ENCODE results near the gene VSTM5.

Gene VSTM5

GRCh38 chr11:93849751-93850593, 446 bp downstream of the VSTM5 start:
- H3K27ac ChIP-seq: no peak overlapping the region
- TF ChIP-seq, protein P1, sequence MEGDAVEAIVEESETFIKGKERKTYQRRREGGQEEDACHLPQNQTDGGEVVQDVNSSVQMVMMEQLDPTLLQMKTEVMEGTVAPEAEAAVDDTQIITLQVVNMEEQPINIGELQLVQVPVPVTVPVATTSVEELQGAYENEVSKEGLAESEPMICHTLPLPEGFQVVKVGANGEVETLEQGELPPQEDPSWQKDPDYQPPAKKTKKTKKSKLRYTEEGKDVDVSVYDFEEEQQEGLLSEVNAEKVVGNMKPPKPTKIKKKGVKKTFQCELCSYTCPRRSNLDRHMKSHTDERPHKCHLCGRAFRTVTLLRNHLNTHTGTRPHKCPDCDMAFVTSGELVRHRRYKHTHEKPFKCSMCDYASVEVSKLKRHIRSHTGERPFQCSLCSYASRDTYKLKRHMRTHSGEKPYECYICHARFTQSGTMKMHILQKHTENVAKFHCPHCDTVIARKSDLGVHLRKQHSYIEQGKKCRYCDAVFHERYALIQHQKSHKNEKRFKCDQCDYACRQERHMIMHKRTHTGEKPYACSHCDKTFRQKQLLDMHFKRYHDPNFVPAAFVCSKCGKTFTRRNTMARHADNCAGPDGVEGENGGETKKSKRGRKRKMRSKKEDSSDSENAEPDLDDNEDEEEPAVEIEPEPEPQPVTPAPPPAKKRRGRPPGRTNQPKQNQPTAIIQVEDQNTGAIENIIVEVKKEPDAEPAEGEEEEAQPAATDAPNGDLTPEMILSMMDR (IDR thresholded peaks at IDR 0.05): no peak
- no peak for TF ChIP-seq ZFX (IDR thresholded peaks at IDR 0.05; ENCODE audit: borderline replicate concordance)

DNA sequence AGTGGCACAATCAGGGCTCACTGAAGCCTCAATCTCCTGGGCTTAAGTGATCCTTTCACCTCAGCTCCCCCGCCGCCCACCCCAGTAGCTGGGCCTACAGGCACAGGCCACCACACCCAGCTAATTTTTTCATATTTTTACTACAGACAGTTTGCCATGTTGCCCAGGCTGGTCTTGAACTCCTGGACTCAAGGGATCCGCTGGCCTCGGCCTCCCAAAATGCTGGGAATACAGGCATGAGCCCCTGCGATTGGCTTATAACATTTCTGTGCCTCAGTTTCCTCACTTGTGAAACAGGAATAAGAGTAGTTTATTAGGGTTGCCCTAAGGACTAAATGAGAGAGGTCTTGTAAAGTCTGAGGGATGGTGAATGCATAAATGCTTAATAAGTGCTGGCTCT, 1.2 kb downstream of the VSTM5 start:
- H3K27ac ChIP-seq: no peak overlapping the region
- TF ChIP-seq ZFX (IDR thresholded peaks at IDR 0.05; ENCODE audit: borderline replicate concordance): no peak
- TF ChIP-seq, protein P1 (IDR thresholded peaks at IDR 0.05): no peak

- TF ChIP-seq, protein P1 (IDR thresholded peaks at IDR 0.05): no peak
- TF ChIP-seq ZFX (IDR thresholded peaks at IDR 0.05; ENCODE audit: borderline replicate concordance): no peak
- no peak overlapping the region for H3K27ac ChIP-seq
These were observed 4.0 kb downstream of the VSTM5 start for GRCh38 chr11:93846411-93846810.

DNA sequence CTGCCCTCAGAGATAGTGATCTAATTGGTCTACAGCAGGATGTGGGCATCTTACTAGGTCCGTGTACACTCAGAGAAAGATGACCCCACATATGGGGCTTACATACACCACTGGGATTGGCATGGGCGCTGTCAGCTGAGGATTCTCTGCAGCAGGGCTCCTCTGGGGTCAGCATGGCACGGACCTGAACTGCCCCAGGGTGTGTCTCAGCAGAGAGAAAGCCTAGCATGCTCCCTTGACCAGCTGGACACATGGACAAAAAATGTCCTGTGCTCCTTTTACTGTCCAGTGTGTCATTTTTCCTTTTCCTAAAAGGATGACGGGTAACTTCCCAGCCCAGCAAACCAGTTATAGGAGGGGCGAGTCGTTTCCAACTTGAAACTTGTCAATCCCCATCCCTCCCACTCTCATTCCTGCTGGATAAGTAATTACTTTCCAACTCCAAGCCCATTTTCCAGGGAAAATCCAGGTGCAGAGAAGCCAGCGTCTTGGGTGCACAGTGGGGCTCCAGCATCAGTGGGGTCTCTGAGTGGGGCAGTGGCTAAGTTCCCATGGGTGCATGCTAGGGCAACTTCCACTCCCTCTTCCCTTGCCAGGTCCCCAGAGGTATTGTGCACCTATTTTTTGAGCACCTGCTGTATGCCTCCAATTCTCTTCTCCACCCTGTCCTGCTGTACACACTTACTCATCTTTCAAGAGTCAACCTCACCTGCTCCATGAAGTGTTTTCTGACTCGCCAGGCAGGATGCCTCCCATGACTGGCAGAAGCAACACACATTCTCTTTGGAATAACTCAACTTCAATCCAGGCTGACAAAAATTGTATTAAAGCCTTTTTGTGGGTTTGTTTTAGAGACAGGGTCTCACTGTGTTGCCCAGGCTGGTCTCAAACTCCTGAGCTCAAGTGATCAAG, 5.0 kb downstream of the VSTM5 start:
- H3K27ac ChIP-seq: no peak overlapping the region
- no peak for TF ChIP-seq ZFX (IDR thresholded peaks at IDR 0.05; ENCODE audit: borderline replicate concordance)
- TF ChIP-seq, protein P1 (IDR thresholded peaks at IDR 0.05): no peak

GRCh38 chr11:93844568-93844967, 5.8 kb downstream of the VSTM5 start:
- TF ChIP-seq, protein P1 (IDR thresholded peaks at IDR 0.05): no peak
- no peak for TF ChIP-seq ZFX (IDR thresholded peaks at IDR 0.05; ENCODE audit: borderline replicate concordance)

GRCh38 chr11:93843906-93844305, 6.5 kb downstream of the VSTM5 start:
- no peak overlapping the region for H3K27ac ChIP-seq
- TF ChIP-seq, protein P1 (IDR thresholded peaks at IDR 0.05): no peak
- TF ChIP-seq ZFX (IDR thresholded peaks at IDR 0.05; ENCODE audit: borderline replicate concordance): no peak

More at GRCh38 chr11:93844568-93844967, 5.8 kb downstream of the VSTM5 start:
- H3K27ac ChIP-seq: no peak overlapping the region

Measured in 22Rv1 (cell line).